MM.1S (cell line): Measurements from ENCODE around the gene TSPAN4.

Source experiments
- EZH2 ChIP-seq: fragments of 300-600 bp; sonication (generic); optimal IDR thresholded peaks from 2 replicates; pipeline ENCODE3; 2017; ENCODE audit warnings: low read depth, mild to moderate bottlenecking, antibody characterized with exemption, low read length, mixed read lengths
- TF ChIP-seq, protein P1 (sequence below): fragments of 300-600 bp; sonication (generic); IDR thresholded peaks from 2 replicates; pipeline ENCODE4 v1.5.1; 2016; ENCODE audit warnings: antibody characterized with exemption, low read length, mixed read lengths

DNA sequence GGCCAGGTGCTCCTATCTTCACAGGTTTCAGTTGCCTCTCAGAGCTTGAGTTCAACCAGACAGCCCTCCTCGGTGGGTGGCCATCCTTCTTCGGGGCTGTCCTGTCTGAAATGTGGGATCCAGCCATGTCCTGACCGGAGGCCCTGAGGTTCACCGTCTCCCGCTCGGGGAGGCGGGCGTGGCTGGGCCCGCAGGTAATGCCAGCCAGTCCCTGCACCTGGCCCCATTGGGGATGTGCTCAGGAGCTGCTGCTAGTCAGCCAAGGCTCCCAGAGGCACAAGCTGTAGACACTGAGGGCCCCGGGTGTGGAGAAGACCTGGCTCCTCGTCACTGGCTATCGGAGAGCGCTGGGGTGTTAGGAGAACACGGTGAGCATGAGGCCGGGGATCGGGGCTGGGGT, 32.6 kb downstream of the TSPAN4 start:
- TF ChIP-seq, protein P1, sequence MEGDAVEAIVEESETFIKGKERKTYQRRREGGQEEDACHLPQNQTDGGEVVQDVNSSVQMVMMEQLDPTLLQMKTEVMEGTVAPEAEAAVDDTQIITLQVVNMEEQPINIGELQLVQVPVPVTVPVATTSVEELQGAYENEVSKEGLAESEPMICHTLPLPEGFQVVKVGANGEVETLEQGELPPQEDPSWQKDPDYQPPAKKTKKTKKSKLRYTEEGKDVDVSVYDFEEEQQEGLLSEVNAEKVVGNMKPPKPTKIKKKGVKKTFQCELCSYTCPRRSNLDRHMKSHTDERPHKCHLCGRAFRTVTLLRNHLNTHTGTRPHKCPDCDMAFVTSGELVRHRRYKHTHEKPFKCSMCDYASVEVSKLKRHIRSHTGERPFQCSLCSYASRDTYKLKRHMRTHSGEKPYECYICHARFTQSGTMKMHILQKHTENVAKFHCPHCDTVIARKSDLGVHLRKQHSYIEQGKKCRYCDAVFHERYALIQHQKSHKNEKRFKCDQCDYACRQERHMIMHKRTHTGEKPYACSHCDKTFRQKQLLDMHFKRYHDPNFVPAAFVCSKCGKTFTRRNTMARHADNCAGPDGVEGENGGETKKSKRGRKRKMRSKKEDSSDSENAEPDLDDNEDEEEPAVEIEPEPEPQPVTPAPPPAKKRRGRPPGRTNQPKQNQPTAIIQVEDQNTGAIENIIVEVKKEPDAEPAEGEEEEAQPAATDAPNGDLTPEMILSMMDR, result no peak
- no peak for TF ChIP-seq EZH2
